ENCODE results near the gene IL31RA.
"Not testable (repeated sequence)": the region's sequence is repeated elsewhere in the genome, so short reads cannot be mapped to it uniquely, and the experiment has no call there.

IL31RA gene

GRCh38 chr5:55924744-55925143, 73.6 kb downstream of the IL31RA start:
- no peaks in the 10 kb centered on the region for H3K27me3 Mint-ChIP-seq
- H3K4me1 Mint-ChIP-seq, result peaks cover 16% of the 10 kb centered on the region
- H3K27ac Mint-ChIP-seq, result no peak overlapping the region
- H3K4me3 Mint-ChIP-seq, result no peak overlapping the region
- no peaks in the 10 kb centered on the region for H3K36me3 Mint-ChIP-seq
- H3K9me3 Mint-ChIP-seq, result no peaks in the 10 kb centered on the region

GRCh38 chr5:55925181-55925580, 74.0 kb downstream of the IL31RA start:
- Mint-ChIP-seq H3K9me3 (no peaks in the 10 kb centered on the region), H3K27ac (no peak overlapping the region), H3K27me3 (no peaks in the 10 kb centered on the region), H3K36me3 (no peaks in the 10 kb centered on the region), H3K4me3 (no peak overlapping the region), H3K4me1 (peaks cover 11% of the 10 kb centered on the region)

GRCh38 chr5:55925712-55926111, 74.6 kb downstream of the IL31RA start:
- H3K9me3 Mint-ChIP-seq, result no peaks in the 10 kb centered on the region
- H3K27ac Mint-ChIP-seq, result no peak overlapping the region
- H3K27me3 Mint-ChIP-seq, result no peaks in the 10 kb centered on the region
- no peaks in the 10 kb centered on the region for H3K36me3 Mint-ChIP-seq
- peaks cover 11% of the 10 kb centered on the region for H3K4me1 Mint-ChIP-seq
- no peak overlapping the region for H3K4me3 Mint-ChIP-seq

GRCh38 chr5:55926476-55926875, 75.3 kb downstream of the IL31RA start:
- Mint-ChIP-seq H3K4me3 (no peak overlapping the region), H3K9me3 (no peaks in the 10 kb centered on the region), H3K4me1 (peaks cover 11% of the 10 kb centered on the region), H3K36me3 (no peaks in the 10 kb centered on the region), H3K27ac (peak overlapping the region; percentile 55), H3K27me3 (no peaks in the 10 kb centered on the region)

- Mint-ChIP-seq H3K9me3 (no peaks in the 10 kb centered on the region), H3K4me3 (no peak overlapping the region), H3K27ac (peak overlapping the region; percentile 41), H3K36me3 (no peaks in the 10 kb centered on the region), H3K27me3 (no peaks in the 10 kb centered on the region), H3K4me1 (peaks cover 9% of the 10 kb centered on the region)
Measured at GRCh38 chr5:55927861-55928655, 76.9 kb downstream of the IL31RA start.

GRCh38 chr5:55929020-55929799, 78.1 kb downstream of the IL31RA start:
- Mint-ChIP-seq H3K4me3 (no peak overlapping the region), H3K27ac (no peak overlapping the region), H3K9me3 (no peaks in the 10 kb centered on the region), H3K4me1 (no peaks in the 10 kb centered on the region), H3K27me3 (no peaks in the 10 kb centered on the region), H3K36me3 (no peaks in the 10 kb centered on the region)

GRCh38 chr5:55932700-55933099, 81.5 kb downstream of the IL31RA start:
- no peak overlapping the region for H3K27ac Mint-ChIP-seq
- no peaks in the 10 kb centered on the region for H3K9me3 Mint-ChIP-seq
- no peak overlapping the region for H3K4me3 Mint-ChIP-seq
- no peaks in the 10 kb centered on the region for H3K27me3 Mint-ChIP-seq
- peaks cover 11% of the 10 kb centered on the region for H3K4me1 Mint-ChIP-seq
- no peaks in the 10 kb centered on the region for H3K36me3 Mint-ChIP-seq

- Mint-ChIP-seq H3K4me1 (peaks cover 16% of the 10 kb centered on the region), H3K36me3 (peaks cover 4% of the 10 kb centered on the region), H3K27me3 (no peaks in the 10 kb centered on the region), H3K9me3 (no peaks in the 10 kb centered on the region), H3K4me3 (no peak overlapping the region), H3K27ac (peak overlapping the region; percentile 75)
Measured at GRCh38 chr5:55933377-55934114, 82.4 kb downstream of the IL31RA start.

GRCh38 chr5:55934115-55934613, 83.0 kb downstream of the IL31RA start:
- H3K4me3 Mint-ChIP-seq, result no peak overlapping the region
- H3K36me3 Mint-ChIP-seq, result peaks cover 4% of the 10 kb centered on the region
- no peaks in the 10 kb centered on the region for H3K9me3 Mint-ChIP-seq
- H3K27ac Mint-ChIP-seq, result peak overlapping the region; percentile 35
- no peaks in the 10 kb centered on the region for H3K27me3 Mint-ChIP-seq
- H3K4me1 Mint-ChIP-seq, result peaks cover 16% of the 10 kb centered on the region

GRCh38 chr5:55934720-55935119, 83.6 kb downstream of the IL31RA start:
- no peaks in the 10 kb centered on the region for H3K9me3 Mint-ChIP-seq
- no peaks in the 10 kb centered on the region for H3K27me3 Mint-ChIP-seq
- H3K27ac Mint-ChIP-seq, result peak overlapping the region; percentile 35
- peaks cover 16% of the 10 kb centered on the region for H3K4me1 Mint-ChIP-seq
- no peak overlapping the region for H3K4me3 Mint-ChIP-seq
- peaks cover 4% of the 10 kb centered on the region for H3K36me3 Mint-ChIP-seq

- peaks cover 21% of the 10 kb centered on the region for H3K4me1 Mint-ChIP-seq
- no peak overlapping the region for H3K4me3 Mint-ChIP-seq
- H3K9me3 Mint-ChIP-seq, result no peaks in the 10 kb centered on the region
Measured at GRCh38 chr5:55935371-55935770, 84.2 kb downstream of the IL31RA start.

GRCh38 chr5:55936100-55936693, 85.0 kb downstream of the IL31RA start:
- Mint-ChIP-seq H3K36me3 (peaks cover 6% of the 10 kb centered on the region), H3K27ac (peak overlapping the region; percentile 65), H3K27me3 (no peaks in the 10 kb centered on the region), H3K4me3 (no peak overlapping the region), H3K9me3 (no peaks in the 10 kb centered on the region), H3K4me1 (peaks cover 23% of the 10 kb centered on the region)

More at GRCh38 chr5:55935371-55935770, 84.2 kb downstream of the IL31RA start:
- Mint-ChIP-seq H3K27ac (peak overlapping the region; percentile 88), H3K27me3 (no peaks in the 10 kb centered on the region), H3K36me3 (peaks cover 6% of the 10 kb centered on the region)

- H3K4me3 Mint-ChIP-seq, H3K27me3 Mint-ChIP-seq, H3K9me3 Mint-ChIP-seq, H3K36me3 Mint-ChIP-seq: not testable (repeated sequence)
- Mint-ChIP-seq H3K27ac (peak overlapping the region; percentile 70), H3K4me1 (peaks cover 27% of the 10 kb centered on the region)
Measured at GRCh38 chr5:55937598-55937997, 86.4 kb downstream of the IL31RA start.

- not testable (repeated sequence) for H3K4me3 Mint-ChIP-seq, H3K9me3 Mint-ChIP-seq, H3K27me3 Mint-ChIP-seq
- peaks cover 37% of the 10 kb centered on the region for H3K4me1 Mint-ChIP-seq
- peaks cover 20% of the 10 kb centered on the region for H3K36me3 Mint-ChIP-seq
- H3K27ac Mint-ChIP-seq, result peak overlapping the region; percentile 63
Measured at GRCh38 chr5:55941154-55941553, 90.0 kb downstream of the IL31RA start.

- Mint-ChIP-seq H3K4me3 (no peak overlapping the region), H3K36me3 (peaks cover 25% of the 10 kb centered on the region), H3K27me3 (no peaks in the 10 kb centered on the region), H3K27ac (peak overlapping the region; percentile 84), H3K9me3 (no peaks in the 10 kb centered on the region), H3K4me1 (peaks cover 41% of the 10 kb centered on the region)
Measured at GRCh38 chr5:55959208-55959607, 108.1 kb downstream of the IL31RA start.
